GM19035 (cell line): Measurements from ENCODE around the gene DOCK10.

ENCODE experiments used
- ATAC-seq: cut with Tn5 transposase; IDR thresholded peaks from one replicate; pipeline ENCODE4 v1.9.1; 2021; ENCODE audit not compliant: unreplicated experiment

The DOCK10 gene

GRCh38 chr2:225013425-225014365, 28.6 kb downstream of the DOCK10 start:
- ATAC-seq = no peak

GRCh38 chr2:225011585-225011984, 30.7 kb downstream of the DOCK10 start:
- ATAC-seq = no peak

GRCh38 chr2:225010804-225011203, 31.5 kb downstream of the DOCK10 start:
- no peak for ATAC-seq

- no peak for ATAC-seq
Observed at GRCh38 chr2:225009768-225010167, 32.5 kb downstream of the DOCK10 start.

- no peak for ATAC-seq
Observed at GRCh38 chr2:225008935-225009334, 33.3 kb downstream of the DOCK10 start.

- ATAC-seq = no peak
Observed at GRCh38 chr2:225008179-225008856, 34.0 kb downstream of the DOCK10 start.

- no peak for ATAC-seq
Observed at GRCh38 chr2:225006730-225007129, 35.5 kb downstream of the DOCK10 start.

GRCh38 chr2:225004597-225004996, 37.7 kb downstream of the DOCK10 start:
- ATAC-seq = no peak

GRCh38 chr2:225002656-225003045, 39.6 kb downstream of the DOCK10 start:
- peak; percentile 89 for ATAC-seq

GRCh38 chr2:225002039-225002655, 40.1 kb downstream of the DOCK10 start:
- peak; percentile 67 for ATAC-seq

GRCh38 chr2:224999754-225000153, 42.5 kb downstream of the DOCK10 start:
- no peak for ATAC-seq

- ATAC-seq = no peak
Observed at GRCh38 chr2:224999321-224999720, 42.9 kb downstream of the DOCK10 start.

GRCh38 chr2:224997802-224998201, 44.5 kb downstream of the DOCK10 start:
- no peak for ATAC-seq

GRCh38 chr2:224995419-224995818, 46.8 kb downstream of the DOCK10 start:
- ATAC-seq = no peak

- ATAC-seq = no peak
Observed at GRCh38 chr2:224994242-224994823, 47.9 kb downstream of the DOCK10 start.

- ATAC-seq = no peak
Observed at GRCh38 chr2:224990710-224991109, 51.6 kb downstream of the DOCK10 start.

- no peak for ATAC-seq
Observed at GRCh38 chr2:224987733-224988132, 54.5 kb downstream of the DOCK10 start.

GRCh38 chr2:224986477-224986876, 55.8 kb downstream of the DOCK10 start:
- ATAC-seq = no peak

- ATAC-seq = no peak
Observed at GRCh38 chr2:224984637-224985036, 57.6 kb downstream of the DOCK10 start.

GRCh38 chr2:224983712-224984554, 58.3 kb downstream of the DOCK10 start:
- ATAC-seq = no peak
